Embryonic facial prominence (tissue), 1 donor: Measurements from ENCODE around the gene TMCO4.

Experiments
- DNase-seq: peaks from one replicate; pipeline ENCODE4 v3.0.0-alpha.2; 2016; ENCODE audit errors: extremely low spot score

TMCO4 gene

DNA sequence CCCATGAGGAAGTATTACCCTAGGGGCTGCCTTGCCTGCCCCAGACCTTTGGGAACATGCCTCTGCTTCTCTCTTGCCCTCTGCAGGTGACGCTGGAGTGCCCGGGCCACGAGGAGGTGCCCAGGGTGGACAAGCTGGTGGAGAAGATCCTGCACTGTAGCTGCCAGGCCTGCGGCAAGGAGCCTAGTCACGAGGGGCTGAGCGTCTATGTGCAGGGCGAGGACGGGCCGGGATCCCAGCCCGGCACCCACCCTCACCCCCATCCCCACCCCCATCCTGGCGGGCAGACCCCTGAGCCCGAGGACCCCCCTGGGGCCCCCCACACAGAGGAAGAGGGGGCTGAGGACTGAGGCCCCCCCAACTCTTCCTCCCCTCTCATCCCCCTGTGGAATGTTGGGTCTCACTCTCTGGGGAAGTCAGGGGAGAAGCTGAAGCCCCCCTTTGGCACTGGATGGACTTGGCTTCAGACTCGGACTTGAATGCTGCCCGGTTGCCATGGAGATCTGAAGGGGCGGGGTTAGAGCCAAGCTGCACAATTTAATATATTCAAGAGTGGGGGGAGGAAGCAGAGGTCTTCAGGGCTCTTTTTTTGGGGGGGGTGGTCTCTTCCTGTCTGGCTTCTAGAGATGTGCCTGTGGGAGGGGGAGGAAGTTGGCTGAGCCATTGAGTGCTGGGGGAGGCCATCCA, 142.8 kb downstream of the TMCO4 start:
- DNase-seq: no peak

DNA sequence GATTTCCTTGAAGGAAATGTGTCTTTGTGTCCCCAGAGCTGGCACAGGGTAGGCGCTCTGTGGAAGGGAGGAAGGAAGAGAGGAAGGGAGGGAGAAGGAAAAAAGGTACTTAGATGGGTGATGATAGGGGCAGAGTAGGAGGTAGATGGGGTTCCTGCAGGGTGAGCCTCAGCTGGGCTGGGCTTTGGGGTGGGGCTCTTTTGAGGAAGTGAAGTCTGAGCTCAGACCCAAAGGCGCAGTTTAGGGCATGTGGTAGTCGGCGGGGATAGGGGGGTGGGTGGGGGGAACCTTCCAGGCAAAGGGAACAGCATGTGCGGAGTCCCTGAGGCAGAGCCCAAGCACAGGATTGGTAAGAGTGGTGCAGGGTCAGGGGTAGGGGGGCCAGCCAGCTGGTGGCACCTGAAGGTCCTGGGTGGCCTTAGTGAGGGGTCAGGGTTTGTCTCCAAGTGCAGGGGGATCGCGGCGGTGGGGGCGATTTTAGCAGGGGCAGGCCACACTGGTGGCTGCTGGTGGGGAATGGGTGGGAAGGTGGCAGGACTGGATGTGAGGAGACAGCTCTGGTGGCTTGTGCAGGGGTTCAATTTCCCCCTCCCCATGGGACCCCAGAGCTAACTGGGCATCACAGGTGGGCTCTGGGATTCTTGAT, 143.5 kb downstream of the TMCO4 start:
- DNase-seq: no peak

DNA sequence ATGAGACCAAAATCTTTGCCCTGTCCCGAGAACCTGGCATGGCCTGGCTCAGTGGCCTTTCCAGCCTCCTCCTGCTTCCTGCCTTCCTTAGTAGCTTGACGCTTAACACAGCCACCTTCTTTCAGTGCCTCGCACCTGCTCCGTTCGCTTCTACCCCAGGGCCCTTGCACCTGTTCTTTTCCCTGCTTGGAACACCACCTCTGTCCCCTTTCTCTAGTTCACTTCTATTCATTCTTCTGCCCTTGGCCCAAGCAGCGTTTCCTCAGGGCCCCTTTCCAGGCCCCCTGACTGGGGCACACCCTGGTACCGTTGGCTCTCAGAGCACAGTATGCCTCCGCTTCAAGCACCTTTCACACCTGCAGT, 144.0 kb downstream of the TMCO4 start:
- no peak for DNase-seq

DNA sequence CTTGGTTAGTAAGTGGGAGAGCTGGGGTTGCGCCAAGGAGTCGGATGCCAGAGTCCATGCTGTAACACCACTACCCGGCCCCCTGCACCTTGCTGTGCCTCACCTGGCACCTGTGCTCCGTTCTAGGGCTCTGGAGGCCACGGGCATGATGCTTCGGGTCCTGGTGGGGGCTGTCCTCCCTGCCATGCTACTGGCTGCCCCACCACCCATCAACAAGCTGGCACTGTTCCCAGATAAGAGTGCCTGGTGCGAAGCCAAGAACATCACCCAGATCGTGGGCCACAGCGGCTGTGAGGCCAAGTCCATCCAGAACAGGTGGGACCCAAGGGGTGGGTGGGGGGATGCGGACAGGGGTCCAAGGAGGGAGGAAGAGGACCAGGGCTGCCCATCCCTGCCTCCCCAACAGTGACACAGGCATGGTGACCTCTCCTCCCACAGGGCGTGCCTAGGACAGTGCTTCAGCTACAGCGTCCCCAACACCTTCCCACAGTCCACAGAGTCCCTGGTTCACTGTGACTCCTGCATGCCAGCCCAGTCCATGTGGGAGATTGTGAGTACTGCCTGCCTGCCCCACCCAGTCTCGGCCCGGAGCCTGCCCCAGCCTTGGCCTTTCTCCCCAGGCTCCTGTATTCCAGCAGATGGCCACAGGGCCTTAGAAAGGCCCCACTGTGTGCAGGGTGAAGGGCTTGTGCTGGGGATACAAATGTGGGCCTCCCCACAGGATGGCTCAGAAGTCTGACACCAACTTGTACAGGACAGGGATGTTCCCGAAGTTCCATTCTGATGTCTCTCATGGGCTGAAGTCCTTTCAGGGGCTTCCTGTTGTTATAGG, 144.6 kb downstream of the TMCO4 start:
- DNase-seq: no peak

DNA sequence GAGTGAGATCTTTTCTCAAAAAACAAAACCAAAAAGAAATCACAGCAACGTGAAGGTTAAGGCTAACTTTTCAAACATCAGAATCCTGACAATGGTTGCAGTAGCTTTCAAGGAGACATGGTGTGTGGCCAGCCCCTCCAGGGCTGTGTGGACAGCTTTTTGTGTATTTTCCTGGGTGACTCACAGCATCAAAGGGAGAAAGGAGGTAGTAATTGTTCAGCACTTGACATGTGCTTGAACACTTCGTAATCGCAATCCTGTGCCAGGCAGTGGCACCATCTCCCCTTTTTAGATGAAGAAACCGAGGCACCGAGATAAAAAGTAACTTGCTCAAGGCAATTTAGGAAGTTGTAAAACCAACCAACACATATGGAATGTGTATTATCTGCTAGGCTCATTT, 145.3 kb downstream of the TMCO4 start:
- DNase-seq: no peak

DNA sequence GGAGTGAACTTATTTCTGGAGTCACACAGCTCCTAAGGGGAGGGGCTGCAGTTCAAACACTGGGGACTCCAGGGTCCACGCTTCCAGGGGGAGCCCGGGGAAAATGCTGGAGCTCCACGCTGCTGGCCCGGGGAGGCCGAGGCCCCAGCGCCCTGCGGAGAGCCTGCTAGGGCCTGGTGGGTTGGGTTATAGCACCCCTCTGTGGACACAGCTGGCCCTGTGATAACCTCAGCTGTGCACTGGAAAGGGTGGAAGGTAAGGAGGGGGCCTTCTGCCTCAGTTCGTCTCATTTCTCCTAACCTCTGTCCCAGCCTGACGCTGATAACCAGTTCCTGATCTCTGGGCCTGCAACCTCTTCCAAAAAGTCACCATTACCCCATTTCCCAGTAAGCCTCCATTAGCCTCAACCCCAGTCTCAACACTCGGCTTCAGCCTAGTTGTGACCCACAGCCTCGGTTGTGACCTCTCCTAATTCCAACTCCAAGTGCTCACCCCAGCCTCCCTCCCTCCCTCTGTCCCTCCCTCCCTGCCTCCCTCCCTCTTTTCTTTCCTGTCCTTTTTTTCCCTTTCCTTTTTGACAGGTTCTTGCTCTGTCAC, 148.5 kb downstream of the TMCO4 start:
- no peak for DNase-seq

DNA sequence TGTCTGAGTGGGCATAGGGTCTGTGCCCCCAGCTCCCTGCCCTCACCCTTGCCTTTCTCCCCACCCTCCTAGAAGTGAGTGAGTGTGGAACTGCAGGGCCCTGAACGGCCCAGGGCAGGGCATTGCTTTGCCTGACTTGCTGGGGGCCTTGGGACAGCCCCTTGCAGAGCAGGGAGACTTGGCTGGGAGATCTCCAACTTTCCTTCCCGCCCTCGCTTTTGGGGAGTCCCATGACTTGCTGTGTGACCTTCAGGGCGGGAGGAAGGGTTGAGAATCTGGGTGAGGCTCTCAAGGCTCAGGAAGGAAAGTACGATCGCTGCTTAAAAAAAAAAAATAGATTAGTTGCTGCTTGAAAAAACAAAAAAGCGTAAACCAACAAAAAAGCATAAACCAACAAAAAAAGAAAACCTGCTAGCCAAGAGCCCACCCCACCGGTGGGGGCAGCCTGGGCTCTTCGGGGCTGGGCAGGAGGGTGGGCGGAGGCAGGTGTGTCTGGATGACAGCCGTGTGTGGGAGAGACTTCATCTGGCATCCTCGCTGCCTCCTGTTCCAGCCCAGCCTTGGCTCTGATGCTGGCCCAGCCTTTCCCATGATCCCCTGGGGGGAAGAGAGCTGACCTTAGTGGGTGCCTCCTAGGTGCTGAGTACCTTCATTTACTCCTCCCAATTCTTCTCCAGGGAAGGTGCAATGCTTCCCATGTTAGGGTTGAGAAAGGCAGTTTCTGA, 149.1 kb downstream of the TMCO4 start:
- no peak for DNase-seq

DNA sequence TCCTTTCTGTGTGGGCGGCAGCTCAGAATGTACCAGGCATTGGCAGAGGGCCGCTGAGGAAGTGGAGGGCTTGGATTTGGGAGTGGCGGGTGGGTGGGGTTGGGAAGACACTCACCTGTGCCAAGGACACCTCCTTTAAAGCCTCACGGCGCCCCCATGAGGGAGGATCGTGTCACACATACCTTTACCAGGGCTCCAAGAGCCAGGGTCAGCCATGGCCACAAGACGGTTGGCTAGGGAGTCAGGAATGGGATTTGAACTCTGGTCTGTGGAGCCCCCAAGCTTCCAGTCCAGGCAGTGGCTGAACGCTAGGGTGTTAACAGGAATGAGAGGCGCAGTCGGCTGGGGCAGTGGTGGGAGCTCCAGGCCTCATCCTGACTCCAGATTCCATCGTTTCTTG, 151.0 kb downstream of the TMCO4 start:
- no peak for DNase-seq

DNA sequence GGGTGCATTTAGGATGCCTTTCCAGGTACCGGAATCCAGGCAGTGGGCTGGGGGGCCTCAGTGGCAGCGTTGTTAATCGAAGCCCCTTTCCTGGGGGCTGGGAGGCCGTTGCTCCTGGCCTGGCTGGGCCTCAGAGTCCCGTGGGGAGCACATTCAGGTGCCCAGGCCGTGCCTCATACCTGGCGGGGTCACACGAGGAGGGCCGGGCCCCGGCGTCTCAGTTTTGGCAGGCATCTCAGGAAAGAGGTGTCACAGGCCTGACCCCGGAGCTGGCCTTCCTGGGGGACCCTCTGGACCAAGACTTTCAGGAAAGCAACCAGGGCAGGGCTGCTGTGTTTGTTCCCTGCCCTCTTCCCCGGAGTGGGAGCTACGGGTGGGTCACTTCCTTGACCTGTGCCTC, 151.5 kb downstream of the TMCO4 start:
- no peak for DNase-seq

DNA sequence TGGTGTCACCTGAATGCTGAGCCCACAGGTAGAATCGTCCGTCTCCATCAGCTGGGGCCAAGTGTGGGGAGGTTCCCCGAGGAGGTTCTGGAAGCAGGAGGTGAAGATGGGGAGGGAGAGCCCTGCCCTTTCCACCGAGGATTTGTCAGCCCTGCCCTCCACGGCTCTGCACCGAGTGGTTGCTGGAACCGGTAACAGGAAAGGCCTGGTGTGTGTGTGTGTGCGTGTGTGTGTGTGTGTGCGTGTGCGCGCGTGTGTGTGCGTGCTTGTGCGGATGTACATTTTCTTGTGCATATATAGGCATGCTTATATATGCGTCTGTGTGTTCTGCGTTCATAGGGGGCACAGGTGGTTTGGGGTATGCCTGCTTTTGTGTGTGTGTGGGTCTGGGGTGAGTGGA, 152.1 kb downstream of the TMCO4 start:
- DNase-seq: no peak

DNA sequence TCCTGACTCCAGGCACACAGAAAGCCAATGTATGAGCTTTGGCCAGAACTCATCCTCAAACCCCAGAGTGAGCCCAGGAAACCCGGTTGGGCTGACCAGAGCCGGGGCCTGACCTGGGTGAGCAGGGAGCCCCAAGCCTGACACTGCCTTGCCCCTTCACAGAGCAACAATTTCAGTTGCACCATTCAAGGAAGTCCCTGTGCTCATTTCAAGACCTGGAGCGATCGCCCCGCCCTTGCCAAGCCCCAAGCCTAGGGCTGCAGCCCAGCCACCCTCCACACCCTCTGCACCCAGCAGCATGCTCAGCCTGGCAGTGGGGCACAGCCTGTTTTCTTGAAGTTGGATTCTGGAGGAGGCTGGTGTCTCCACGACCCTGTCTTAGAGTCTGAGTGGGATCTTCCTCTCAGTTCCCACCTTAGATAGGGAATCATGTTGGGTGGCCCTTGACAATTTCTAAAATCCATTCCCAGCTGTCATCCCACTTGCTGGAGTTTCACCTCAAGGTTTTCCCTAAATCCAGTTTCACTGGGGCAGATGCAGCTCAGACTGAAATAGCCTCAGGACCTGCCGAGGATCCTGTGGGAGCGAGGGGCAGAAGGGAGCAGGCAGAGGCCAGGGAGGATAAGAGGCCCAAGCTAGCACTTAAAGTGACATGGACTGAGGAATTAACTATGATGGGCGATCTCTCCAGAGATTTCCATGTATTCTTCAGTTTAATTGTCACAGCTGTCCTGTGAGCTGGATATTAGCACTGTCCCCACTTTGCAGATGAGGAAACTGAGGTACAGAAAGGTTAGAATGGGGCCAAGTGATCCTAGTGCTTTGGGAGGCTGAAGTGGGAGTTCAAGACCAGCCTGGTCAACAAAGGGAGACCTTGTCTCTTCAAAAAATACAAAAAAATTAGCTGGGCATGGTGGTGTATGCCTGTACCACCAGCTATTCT, 153.1 kb downstream of the TMCO4 start:
- no peak for DNase-seq

DNA sequence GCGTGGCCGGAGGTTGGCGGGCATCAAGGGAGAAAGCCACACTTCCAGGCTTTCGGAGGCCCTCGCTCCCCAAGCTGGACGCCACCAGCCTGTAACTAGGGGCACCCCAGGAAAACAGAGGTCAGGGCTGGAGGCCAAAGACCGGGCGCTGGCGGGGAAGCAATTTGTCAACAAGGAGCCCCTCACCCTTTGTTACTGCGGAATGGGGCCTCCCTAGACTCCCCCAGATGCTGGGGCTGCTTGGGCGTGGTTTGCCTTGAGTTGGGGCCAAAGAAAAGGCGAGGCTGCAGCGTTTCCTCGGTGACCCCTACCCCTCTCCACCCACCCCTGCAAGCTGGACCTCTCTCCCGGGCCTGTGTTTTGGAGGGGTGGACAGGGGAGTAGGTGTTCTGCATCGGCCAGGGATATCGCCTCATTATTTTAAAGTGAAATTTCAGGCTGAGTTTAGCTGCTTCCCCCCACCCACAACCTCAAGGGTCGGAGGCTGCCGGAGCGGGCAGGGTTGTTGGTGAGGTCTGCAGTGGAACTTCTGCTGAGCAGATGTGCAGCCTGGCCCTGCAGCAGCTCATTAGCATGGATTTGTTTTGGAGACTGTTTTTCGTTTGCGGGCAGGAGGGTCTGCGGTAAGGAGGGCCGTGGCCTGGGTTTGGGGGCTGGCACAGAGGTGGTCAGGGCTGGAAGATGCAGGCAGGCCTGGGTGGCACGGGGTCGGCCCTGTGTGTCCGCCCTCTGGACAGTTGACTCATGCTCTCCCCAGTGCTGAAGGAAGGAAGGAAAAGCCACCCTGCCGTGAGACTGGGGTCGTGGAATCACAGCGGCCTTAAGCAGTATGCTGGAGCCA, 154.1 kb downstream of the TMCO4 start:
- no peak for DNase-seq

DNA sequence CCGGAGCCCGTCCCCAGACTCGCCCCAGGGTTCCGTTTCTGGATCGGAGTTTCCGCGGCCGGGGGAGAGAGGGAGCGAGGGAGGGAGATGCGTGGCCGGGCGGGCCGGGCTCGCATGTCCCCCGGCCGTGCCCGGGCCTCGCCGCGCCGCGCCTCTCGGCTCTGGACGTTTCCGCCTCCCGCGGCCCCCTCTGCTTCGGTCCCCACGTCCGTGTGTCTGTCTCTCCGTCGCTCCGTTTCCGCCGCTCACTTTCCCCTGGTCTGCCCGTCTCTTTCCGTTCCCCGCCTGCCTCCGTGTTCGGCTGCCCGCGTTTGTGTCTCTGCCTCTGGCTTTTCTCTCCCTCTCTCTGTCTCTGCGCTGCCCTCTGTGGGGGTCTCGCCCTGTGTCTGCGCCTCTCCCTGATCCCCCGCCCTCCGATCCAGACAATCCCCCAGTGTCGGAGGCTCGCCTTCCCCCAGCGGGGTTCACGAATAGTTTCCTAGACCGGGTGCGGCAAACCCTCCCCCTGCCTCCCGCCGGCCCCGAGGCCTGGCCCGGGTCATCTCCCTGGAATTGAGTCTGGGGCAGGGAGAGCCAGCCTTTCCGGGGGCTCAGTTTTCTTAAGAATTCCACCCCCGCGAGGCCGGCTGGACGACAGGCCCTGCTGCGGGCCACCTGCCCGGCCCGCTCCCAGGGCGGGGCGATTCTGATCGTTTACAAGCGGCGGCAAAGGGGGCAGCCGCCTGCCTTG, 154.9 kb downstream of the TMCO4 start:
- DNase-seq: peak; percentile 48

DNA sequence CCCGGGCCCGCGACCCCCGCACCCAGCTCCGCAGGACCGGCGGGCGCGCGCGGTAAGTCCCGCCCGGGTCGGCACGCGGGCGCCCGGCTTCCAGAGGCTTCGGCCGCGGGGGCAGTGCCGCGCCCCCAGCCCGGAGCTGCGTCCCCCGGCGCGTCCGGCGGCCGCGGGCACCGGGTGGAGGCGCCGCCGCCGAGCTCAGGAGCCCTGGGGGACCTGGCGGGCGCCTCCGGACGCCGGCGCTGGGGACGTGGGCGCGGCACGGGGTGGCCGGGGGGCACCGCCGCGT, 155.4 kb downstream of the TMCO4 start:
- DNase-seq: no peak

DNA sequence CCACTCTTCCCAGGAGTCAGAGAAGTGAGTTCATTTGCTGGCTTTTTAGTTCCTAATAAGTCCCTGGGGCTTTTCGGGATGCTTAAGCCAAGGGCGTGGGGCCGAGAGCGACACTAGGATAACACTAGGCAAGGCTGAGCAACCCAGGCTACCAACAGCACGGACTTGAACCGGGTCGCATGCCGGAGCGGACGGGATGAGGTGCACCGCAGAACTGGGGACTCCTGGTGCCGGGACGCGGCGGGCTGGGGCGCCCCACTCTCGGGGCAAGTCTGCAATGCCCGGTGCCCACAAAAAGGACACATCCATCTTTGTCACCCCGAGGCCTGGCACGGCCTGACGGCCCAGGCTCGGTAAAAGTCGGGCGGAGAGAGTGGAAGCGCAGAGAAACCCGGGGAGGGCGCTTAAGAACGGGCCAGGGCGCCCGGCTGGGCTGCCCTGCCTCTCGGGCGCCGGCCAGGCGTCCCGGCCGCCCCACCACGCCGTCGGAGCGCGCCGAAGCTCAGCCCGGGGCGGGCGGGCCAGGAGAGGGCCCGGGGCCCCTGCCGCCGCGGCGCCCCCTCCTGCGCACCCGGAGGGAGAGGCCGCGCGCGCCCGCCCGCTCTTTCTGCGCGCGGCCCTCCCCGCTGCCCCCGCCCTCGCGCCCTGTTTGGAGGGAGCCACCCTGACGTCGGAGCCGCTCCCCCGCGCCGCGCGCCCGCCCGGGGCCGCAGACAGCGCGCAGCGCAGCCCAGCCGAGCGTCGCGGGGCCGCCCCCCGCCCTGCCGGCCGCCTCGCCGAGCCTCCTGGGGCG, 155.9 kb downstream of the TMCO4 start, which contains the start of gene NBL1:
NBL1 (plus strand) TSS at position 710 of the 793 bp plus-strand sequence. CDS start 10,720 bp downstream, outside the sequence.
- DNase-seq: no peak

DNA sequence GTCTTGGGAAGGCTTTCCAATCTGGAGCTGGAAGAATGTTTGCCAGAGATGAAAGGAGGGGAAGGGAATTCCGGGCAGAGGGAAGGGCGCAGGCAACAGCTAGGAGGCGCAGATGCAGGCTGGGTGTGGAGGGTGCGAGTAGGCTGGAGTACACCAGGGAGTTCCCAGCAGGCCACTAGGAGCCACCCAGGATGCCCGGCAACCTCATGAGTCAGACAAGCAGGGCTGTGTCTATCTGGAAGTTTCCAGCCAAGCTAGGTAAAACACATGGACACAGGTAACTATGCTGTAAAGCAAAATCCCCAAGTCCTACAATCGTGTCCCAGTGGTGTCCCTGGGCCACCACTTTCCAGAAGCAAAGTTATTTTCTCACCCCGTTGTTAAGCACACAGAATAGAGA, 156.6 kb downstream of the TMCO4 start:
- DNase-seq: no peak

DNA sequence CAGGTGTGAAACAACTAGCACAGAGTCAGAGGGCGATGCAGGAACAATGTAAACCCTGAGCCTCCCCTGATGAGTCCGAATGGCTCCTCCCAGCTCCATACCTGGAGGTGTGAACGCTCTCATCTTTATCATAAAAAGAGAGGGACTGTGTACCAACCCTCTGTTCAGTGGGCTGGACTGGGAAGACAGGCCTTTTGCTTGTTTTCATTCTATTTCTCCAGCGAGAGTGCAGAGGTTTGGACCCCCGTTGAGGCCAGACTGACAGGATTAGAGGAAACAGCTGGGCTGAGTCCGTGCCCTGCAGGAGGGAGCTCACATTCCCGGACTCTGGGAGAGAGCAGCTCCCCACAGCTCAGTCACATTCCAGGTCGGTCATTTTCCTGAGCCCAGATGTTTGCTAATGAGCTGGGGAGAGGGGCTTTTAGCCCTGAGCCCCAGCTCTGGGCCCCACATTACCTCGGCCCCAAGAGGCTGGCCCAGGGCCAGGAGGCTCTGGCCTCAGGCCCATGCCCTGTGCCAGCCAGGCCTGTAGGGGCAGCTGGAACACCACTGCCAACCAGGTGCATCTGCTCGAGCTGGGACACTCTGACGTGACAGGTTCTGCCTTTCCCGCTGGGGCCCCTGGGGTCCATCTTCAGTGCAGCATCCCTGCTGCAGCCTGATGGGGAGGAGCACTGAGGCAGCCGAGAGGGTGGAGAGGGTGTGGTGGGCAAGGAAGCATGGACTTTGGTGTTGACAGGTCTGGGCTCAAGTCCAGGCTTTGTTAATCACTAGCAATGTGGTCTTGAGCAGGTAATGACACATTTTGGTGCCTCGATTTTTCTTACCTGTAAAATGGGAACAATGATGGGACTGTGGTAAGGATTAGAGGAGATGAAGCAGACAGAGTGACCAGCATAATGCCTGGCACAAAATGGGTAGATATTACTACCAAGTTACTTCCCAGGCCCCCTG, 159.1 kb downstream of the TMCO4 start:
- DNase-seq: no peak
